ENCODE results near the gene WDR46.

DNA sequence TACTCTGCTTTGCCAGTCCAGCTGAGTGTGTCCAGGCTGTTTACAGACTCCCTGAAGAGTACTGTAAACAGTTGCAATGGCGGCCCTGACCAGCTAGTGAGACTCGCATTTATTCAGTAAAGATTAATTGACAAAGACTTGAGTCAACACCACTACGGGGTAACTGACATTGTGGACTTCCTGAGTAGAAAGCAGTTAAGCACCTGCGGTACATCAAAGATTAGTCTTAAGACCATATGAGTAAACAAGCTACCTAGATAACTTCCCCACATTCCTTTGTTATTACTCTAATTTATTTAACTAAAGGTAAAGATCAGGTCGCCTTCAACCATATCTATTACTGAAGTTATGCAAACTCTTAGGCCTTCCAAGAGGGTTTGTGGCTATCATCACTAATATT lies 30.0 kb downstream of the WDR46 start:
- no peak for TF ChIP-seq POLR2AphosphoS5 (IDR thresholded peaks at IDR 0.05; ENCODE audit: low read depth, low read length)
- TF ChIP-seq POLR2A (IDR thresholded peaks at IDR 0.05; ENCODE audit: low read depth, low read length) = no peak
- no peak for TF ChIP-seq TAF1 (IDR thresholded peaks at IDR 0.05; ENCODE audit: borderline replicate concordance, low read depth, low read length)
